ENCODE data around the gene JPH4.

DNA sequence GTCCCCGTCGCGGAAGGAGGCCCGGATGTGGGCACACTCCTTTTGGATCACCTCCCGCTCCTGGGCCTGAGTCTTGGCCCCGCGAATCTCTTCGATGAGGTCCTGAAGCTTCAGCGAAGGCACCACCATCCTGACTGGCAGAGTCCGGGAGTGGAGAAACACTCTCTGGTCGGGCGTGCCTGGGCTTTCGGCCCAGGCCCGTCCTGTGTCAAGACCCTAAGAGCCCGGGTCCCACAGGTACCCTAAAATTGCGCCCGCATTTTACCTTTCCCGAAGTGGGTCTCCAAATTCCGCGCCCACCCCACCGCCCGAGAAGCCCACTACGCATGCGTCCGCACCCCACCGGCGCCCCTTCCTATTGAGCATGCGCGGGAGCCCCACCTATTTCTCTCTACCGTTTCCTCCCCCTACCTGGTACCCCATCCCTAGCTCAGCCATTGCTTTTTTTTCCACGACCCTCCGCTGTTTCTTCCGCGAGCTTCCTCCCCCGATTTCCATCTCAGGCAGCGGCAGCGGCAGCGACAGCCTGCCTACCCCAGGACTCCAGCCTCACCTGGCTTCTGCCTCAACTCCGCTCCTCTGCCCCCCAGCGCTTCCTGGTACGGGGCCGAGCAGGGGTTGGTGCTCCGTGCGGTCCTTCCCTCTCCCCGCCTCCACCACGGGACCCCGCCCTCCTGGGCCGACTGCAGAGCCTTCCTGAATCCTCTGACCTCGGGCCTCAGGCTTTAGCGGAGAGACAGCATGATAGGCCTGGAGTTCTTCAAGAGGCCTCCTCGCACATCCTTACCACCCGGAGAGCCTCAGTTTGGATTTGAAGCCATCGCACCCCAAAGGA, 11.2 kb downstream of the JPH4 start, which contains the start of gene AP1G2:
- TF ChIP-seq, protein P1, sequence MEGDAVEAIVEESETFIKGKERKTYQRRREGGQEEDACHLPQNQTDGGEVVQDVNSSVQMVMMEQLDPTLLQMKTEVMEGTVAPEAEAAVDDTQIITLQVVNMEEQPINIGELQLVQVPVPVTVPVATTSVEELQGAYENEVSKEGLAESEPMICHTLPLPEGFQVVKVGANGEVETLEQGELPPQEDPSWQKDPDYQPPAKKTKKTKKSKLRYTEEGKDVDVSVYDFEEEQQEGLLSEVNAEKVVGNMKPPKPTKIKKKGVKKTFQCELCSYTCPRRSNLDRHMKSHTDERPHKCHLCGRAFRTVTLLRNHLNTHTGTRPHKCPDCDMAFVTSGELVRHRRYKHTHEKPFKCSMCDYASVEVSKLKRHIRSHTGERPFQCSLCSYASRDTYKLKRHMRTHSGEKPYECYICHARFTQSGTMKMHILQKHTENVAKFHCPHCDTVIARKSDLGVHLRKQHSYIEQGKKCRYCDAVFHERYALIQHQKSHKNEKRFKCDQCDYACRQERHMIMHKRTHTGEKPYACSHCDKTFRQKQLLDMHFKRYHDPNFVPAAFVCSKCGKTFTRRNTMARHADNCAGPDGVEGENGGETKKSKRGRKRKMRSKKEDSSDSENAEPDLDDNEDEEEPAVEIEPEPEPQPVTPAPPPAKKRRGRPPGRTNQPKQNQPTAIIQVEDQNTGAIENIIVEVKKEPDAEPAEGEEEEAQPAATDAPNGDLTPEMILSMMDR (IDR thresholded peaks at IDR 0.05), result no peak
- no peak for TF ChIP-seq EZH2 (IDR thresholded peaks at IDR 0.05; ENCODE audit: borderline replicate concordance, insufficient read depth, low read depth, low read length, poor library complexity, severe bottlenecking)
